Liver (tissue), 9 donors: ENCODE data around the gene FEV. TPM values are rescaled to one million over a fixed set of nuclear protein-coding genes. Genes with fewer than 3 reads are reported as not detected.

ENCODE experiments used
- DNase-seq: peaks from one replicate; pipeline ENCODE4 v3.0.0-alpha.2; 2017; ENCODE audit warnings: low spot score
- H3K27ac ChIP-seq, 2 donors: one replicate each; pipeline ENCODE4 v1.7.0; 2013; ENCODE audit warnings: inconsistent platforms in 2 of 2, low read length in 2 of 2, control low read depth in 1 of 2, low read depth in 1 of 2, mild to moderate bottlenecking in 1 of 2
- H3K27me3 ChIP-seq, 4 donors: one replicate each; pipeline versions ENCODE4 v1.6.1 to v1.7.0; 2013; ENCODE audit warnings: low read length in 3 of 4, inconsistent platforms in 1 of 4, mild to moderate bottlenecking in 1 of 4, moderate library complexity in 1 of 4; ENCODE audit not compliant: control insufficient read depth in 4 of 4, insufficient read depth in 4 of 4
- H3K36me3 ChIP-seq, 4 donors: one replicate each; pipeline versions ENCODE4 v1.6.1 to v1.7.0; 2013; ENCODE audit warnings: low read length in 3 of 4, mild to moderate bottlenecking in 3 of 4, low read depth in 1 of 4, moderate library complexity in 1 of 4; ENCODE audit not compliant: control insufficient read depth in 4 of 4, insufficient read depth in 3 of 4
- H3K4me1 ChIP-seq, 4 donors: one replicate each; pipeline versions ENCODE4 v1.6.1 to v1.7.0; 2013; ENCODE audit warnings: low read length in 3 of 4, mild to moderate bottlenecking in 3 of 4, moderate library complexity in 1 of 4; ENCODE audit not compliant: control insufficient read depth in 4 of 4, insufficient read depth in 4 of 4
- H3K4me3 ChIP-seq, 3 donors: one replicate each; pipeline versions ENCODE4 v1.6.1 to v1.7.0; 2013; ENCODE audit warnings: low read length in 3 of 3, control low read depth in 1 of 3, low read depth in 1 of 3, mild to moderate bottlenecking in 1 of 3
- H3K9ac ChIP-seq, 2 donors: one replicate each; pipeline ENCODE4 v1.7.0; 2013; ENCODE audit warnings: low read length in 2 of 2, mild to moderate bottlenecking in 2 of 2, moderate library complexity in 2 of 2, control low read depth in 1 of 2, low read depth in 1 of 2
- H3K9me3 ChIP-seq, 4 donors: one replicate each; pipeline versions ENCODE4 v1.6.1 to v1.7.0; 2013; ENCODE audit warnings: low read length in 3 of 4; ENCODE audit not compliant: control insufficient read depth in 4 of 4
- EGR1 ChIP-seq, 2 donors: IDR thresholded peaks; 2 replicates each; pipeline ENCODE4 v1.6.1; 2016 to 2018; ENCODE audit warnings: antibody characterized with exemption in 2 of 2, low read depth in 2 of 2
- FOXA1 ChIP-seq: IDR thresholded peaks from 2 replicates; pipeline ENCODE4 v1.6.1; 2016; ENCODE audit warnings: antibody characterized with exemption
- FOXA2 ChIP-seq: IDR thresholded peaks from 2 replicates; pipeline ENCODE4 v1.6.1; 2016; ENCODE audit warnings: antibody characterized with exemption
- GABPA ChIP-seq, 2 donors: IDR thresholded peaks in 1 of 2; conservative IDR thresholded peaks in 1 of 2; 2 replicates each; pipeline ENCODE4 v1.6.1; 2016; ENCODE audit warnings: antibody characterized with exemption in 2 of 2, mild to moderate bottlenecking in 1 of 2, moderate library complexity in 1 of 2
- HNF4G ChIP-seq: IDR thresholded peaks from 2 replicates; pipeline ENCODE4 v1.6.1; 2016; ENCODE audit warnings: antibody characterized with exemption
- JUND ChIP-seq, 2 donors: IDR thresholded peaks; 2 replicates each; pipeline ENCODE4 v1.6.1; 2016; ENCODE audit warnings: antibody characterized with exemption in 2 of 2
- NR2F2 ChIP-seq: IDR thresholded peaks from 2 replicates; pipeline ENCODE4 v1.6.1; 2016; ENCODE audit warnings: antibody characterized with exemption
- RAD21 ChIP-seq, 2 donors: IDR thresholded peaks; 2 replicates each; pipeline ENCODE4 v1.6.1; 2016; ENCODE audit warnings: antibody characterized with exemption in 2 of 2, mild to moderate bottlenecking in 2 of 2
- RXRA ChIP-seq, 2 donors: IDR thresholded peaks; 2 replicates each; pipeline ENCODE4 v1.6.1; 2017 to 2018; ENCODE audit warnings: antibody characterized with exemption in 2 of 2, mild to moderate bottlenecking in 1 of 2
- SP1 ChIP-seq: IDR thresholded peaks from 2 replicates; pipeline ENCODE4 v1.6.1; 2018; ENCODE audit warnings: antibody characterized with exemption, mild to moderate bottlenecking
- TAF1 ChIP-seq: conservative IDR thresholded peaks from 2 replicates; pipeline ENCODE4 v1.6.1; 2016; ENCODE audit warnings: antibody characterized with exemption, mild to moderate bottlenecking
- YY1 ChIP-seq: IDR thresholded peaks from 2 replicates; pipeline ENCODE4 v1.6.1; 2016; ENCODE audit warnings: antibody characterized with exemption, mild to moderate bottlenecking
- WGBS: extraction: QIAGEN DNeasy Blood & Tissue Kit; methylation state at CpG from one replicate; pipeline ENCODE4 v1.1.7; 2013; 5-methylcytosine and 5-hydroxymethylcytosine counted together
- polyA plus RNA-seq, 2 donors: library from polyadenylated mRNA; stranded (reverse) in 1 of 2; unstranded in 1 of 2; fragments of 200-250 nt in 1 of 2; fragments of >200 nt in 1 of 2; fragmentation: Nextera tagmentation in 1 of 2; extraction: Ambion mirVana in 1 of 2; gene quantifications; one replicate each; pipeline versions ENCODE4 v1.2.1 to v1.2.3, GENCODE V29; 2013 to 2015
- total RNA-seq, 2 donors: library from RNA; depleted of rRNA; stranded (reverse); fragments of >200 nt; gene quantifications; one replicate each; pipeline ENCODE4 v1.2.3, GENCODE V29; 2014
- TF ChIP-seq, protein P1 (sequence below): IDR thresholded peaks from 2 replicates; pipeline ENCODE4 v1.6.1; 2016; ENCODE audit warnings: antibody characterized with exemption
- TF ChIP-seq, protein P2 (sequence below): IDR thresholded peaks from 2 replicates; pipeline ENCODE4 v1.6.1; 2016; ENCODE audit warnings: antibody characterized with exemption, mild to moderate bottlenecking
- TF ChIP-seq, protein P3 (sequence below): fragments of 150-350 bp; IDR thresholded peaks from 2 replicates; pipeline ENCODE4 v1.5.1; 2017; ENCODE audit warnings: improper control_type of control experiment, low read depth, low read length; ENCODE audit not compliant: missing input control
- TF ChIP-seq, protein P4 (sequence below): IDR thresholded peaks from 2 replicates; pipeline ENCODE4 v1.6.1; 2016; ENCODE audit warnings: antibody characterized with exemption
- TF ChIP-seq, protein P5 (sequence below): IDR thresholded peaks from 2 replicates; pipeline ENCODE4 v1.6.1; 2016; ENCODE audit warnings: antibody characterized with exemption
- donor health status: healthy.
- donor health status: healthy.
- donor health status: healthy.
- donor health status: healthy.
- donor health status: healthy.

The FEV gene
- total and polyA plus RNA-seq, 4 donors = not detected

DNA sequence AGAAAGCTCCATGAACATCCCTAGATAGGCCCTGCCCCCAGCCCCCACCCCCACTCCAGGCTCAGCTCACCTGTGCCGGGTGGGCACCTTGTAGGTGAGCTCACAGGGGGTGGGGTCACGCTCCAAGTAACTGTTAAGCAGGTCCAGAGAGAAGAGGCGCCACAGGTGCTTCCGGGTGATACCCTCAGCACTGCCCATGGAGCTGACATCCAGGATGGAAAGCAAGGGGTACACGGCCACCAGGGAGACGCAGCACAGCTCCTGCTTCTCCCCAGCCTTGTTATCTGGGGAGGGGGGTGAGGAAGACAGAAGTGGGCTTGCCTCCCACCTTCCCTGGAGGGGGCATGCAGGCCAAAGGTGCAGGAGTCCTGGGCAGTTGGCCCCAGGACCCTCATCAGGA, 34.5 kb upstream of the FEV start:
- Histone ChIP-seq H3K27me3 (no peaks in the 10 kb centered on the region), H3K27ac (no peak overlapping the region), H3K9me3 (no peaks in the 10 kb centered on the region), H3K9ac (no peak overlapping the region), H3K36me3 (no peaks in the 10 kb centered on the region), H3K4me1 (no peaks in the 10 kb centered on the region), H3K4me3 (no peak overlapping the region)
- WGBS = 75% methylated on average over 6 of the region's 6 CpGs
- no peak for DNase-seq
- TF ChIP-seq EGR1 (IDR thresholded peaks at IDR 0.05; ENCODE audit: low read depth in 2 of 2) (no peak), FOXA2 (no peak), RAD21 (IDR thresholded peaks at IDR 0.05) (no peak), SP1 (no peak), JUND (IDR thresholded peaks at IDR 0.05) (no peak), RXRA (IDR thresholded peaks at IDR 0.05) (no peak)
- TF ChIP-seq, protein P1, sequence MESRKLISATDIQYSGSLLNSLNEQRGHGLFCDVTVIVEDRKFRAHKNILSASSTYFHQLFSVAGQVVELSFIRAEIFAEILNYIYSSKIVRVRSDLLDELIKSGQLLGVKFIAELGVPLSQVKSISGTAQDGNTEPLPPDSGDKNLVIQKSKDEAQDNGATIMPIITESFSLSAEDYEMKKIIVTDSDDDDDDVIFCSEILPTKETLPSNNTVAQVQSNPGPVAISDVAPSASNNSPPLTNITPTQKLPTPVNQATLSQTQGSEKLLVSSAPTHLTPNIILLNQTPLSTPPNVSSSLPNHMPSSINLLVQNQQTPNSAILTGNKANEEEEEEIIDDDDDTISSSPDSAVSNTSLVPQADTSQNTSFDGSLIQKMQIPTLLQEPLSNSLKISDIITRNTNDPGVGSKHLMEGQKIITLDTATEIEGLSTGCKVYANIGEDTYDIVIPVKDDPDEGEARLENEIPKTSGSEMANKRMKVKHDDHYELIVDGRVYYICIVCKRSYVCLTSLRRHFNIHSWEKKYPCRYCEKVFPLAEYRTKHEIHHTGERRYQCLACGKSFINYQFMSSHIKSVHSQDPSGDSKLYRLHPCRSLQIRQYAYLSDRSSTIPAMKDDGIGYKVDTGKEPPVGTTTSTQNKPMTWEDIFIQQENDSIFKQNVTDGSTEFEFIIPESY = no peak
- TF ChIP-seq, protein P2, sequence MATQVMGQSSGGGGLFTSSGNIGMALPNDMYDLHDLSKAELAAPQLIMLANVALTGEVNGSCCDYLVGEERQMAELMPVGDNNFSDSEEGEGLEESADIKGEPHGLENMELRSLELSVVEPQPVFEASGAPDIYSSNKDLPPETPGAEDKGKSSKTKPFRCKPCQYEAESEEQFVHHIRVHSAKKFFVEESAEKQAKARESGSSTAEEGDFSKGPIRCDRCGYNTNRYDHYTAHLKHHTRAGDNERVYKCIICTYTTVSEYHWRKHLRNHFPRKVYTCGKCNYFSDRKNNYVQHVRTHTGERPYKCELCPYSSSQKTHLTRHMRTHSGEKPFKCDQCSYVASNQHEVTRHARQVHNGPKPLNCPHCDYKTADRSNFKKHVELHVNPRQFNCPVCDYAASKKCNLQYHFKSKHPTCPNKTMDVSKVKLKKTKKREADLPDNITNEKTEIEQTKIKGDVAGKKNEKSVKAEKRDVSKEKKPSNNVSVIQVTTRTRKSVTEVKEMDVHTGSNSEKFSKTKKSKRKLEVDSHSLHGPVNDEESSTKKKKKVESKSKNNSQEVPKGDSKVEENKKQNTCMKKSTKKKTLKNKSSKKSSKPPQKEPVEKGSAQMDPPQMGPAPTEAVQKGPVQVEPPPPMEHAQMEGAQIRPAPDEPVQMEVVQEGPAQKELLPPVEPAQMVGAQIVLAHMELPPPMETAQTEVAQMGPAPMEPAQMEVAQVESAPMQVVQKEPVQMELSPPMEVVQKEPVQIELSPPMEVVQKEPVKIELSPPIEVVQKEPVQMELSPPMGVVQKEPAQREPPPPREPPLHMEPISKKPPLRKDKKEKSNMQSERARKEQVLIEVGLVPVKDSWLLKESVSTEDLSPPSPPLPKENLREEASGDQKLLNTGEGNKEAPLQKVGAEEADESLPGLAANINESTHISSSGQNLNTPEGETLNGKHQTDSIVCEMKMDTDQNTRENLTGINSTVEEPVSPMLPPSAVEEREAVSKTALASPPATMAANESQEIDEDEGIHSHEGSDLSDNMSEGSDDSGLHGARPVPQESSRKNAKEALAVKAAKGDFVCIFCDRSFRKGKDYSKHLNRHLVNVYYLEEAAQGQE = no peak
- TF ChIP-seq, protein P3, sequence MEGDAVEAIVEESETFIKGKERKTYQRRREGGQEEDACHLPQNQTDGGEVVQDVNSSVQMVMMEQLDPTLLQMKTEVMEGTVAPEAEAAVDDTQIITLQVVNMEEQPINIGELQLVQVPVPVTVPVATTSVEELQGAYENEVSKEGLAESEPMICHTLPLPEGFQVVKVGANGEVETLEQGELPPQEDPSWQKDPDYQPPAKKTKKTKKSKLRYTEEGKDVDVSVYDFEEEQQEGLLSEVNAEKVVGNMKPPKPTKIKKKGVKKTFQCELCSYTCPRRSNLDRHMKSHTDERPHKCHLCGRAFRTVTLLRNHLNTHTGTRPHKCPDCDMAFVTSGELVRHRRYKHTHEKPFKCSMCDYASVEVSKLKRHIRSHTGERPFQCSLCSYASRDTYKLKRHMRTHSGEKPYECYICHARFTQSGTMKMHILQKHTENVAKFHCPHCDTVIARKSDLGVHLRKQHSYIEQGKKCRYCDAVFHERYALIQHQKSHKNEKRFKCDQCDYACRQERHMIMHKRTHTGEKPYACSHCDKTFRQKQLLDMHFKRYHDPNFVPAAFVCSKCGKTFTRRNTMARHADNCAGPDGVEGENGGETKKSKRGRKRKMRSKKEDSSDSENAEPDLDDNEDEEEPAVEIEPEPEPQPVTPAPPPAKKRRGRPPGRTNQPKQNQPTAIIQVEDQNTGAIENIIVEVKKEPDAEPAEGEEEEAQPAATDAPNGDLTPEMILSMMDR = no peak

DNA sequence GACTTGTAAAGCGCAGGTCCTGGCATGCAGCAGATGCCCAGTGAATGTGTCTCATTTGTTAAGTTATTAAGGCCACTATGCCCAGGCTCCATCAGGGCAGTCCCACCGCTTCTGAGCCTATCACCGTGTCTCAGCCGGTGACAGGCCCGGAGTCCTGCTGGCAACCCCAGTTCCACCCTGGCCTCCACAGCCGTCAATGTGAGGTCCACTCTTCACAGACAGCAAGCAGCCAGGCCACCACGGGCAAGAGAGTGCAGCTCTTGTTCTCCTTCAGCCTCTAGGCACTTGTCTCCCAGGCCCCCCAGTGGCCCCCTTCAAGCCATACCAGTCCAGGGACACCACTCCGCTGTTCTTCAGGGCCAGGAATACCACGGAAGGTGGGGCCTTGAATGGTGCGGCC, 33.7 kb upstream of the FEV start:
- Histone ChIP-seq H3K36me3 (no peaks in the 10 kb centered on the region), H3K4me3 (no peak overlapping the region), H3K4me1 (no peaks in the 10 kb centered on the region), H3K27me3 (no peaks in the 10 kb centered on the region), H3K9me3 (no peaks in the 10 kb centered on the region), H3K9ac (no peak overlapping the region), H3K27ac (no peak overlapping the region)
- DNase-seq = no peak
- 87% methylated on average over 10 of the region's 10 CpGs for WGBS
- no peak for TF ChIP-seq JUND (IDR thresholded peaks at IDR 0.05)
- no peak for TF ChIP-seq HNF4G
- no peak for TF ChIP-seq TAF1
- no peak for TF ChIP-seq RAD21 (IDR thresholded peaks at IDR 0.05)
- TF ChIP-seq NR2F2 = no peak
- no peak for TF ChIP-seq SP1
- TF ChIP-seq, protein P1 = no peak
- no peak for TF ChIP-seq GABPA (IDR thresholded peaks at IDR 0.05 in 1 of 2, conservative IDR thresholded peaks at IDR 0.05 in 1 of 2)
- TF ChIP-seq EGR1 (IDR thresholded peaks at IDR 0.05; ENCODE audit: low read depth in 2 of 2) = no peak
- TF ChIP-seq RXRA (IDR thresholded peaks at IDR 0.05) = no peak
- TF ChIP-seq, protein P2 = no peak
- TF ChIP-seq YY1 = no peak
- TF ChIP-seq FOXA1 = no peak
- no peak for TF ChIP-seq FOXA2
- TF ChIP-seq, protein P4, sequence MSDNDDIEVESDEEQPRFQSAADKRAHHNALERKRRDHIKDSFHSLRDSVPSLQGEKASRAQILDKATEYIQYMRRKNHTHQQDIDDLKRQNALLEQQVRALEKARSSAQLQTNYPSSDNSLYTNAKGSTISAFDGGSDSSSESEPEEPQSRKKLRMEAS = no peak
- TF ChIP-seq, protein P5, sequence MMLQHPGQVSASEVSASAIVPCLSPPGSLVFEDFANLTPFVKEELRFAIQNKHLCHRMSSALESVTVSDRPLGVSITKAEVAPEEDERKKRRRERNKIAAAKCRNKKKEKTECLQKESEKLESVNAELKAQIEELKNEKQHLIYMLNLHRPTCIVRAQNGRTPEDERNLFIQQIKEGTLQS = no peak
